HG02884 (cell line): Measurements from ENCODE around the gene MCU.
"Not testable (repeated sequence)": the region's sequence is repeated elsewhere in the genome, so short reads cannot be mapped to it uniquely, and the experiment has no call there.

Experiments used
- ATAC-seq: cut with Tn5 transposase; IDR thresholded peaks from one replicate; pipeline ENCODE4 v1.9.1; 2021; ENCODE audit warnings: mild to moderate bottlenecking, moderate library complexity; ENCODE audit not compliant: unreplicated experiment

The MCU gene

DNA sequence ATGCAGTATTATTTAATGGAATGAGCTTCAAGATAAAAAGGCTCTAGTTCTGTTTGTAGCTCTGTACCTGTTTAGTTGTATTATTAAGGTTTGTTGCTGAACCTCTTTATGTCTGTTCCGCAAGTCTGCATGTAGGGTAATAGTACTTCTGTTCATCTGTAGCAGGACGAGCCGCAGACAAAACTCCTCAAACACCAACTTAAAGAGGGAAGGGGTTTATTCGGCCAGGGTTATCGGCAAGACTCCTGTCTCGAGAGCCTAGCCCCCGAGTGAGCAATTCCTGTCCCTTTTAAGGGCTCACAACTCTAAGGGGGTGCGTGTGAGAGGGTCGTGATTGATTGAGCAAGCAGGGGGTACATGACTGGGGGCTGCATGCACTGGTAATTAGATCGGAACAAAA, 67.0 kb downstream of the MCU start:
- ATAC-seq: not testable (repeated sequence)

DNA sequence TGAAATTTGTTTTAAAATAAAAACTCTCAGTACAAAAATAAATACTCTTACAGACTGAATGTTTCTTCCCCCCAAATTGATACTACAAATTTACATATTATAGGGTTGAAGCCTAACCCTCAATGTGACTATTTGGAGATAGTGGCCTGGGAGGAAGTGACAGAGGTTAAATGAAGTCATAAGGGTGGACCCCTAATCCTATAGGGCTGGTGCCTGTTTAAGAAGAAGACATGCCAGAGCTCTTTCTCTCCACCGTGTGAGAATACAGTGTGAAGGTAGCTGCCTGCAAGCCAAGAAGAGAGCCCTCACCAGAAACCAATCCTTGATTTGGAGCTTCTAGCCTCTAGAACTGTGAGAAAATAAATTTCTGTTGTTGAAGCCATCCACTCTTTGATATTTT, 67.6 kb downstream of the MCU start:
- no peak for ATAC-seq

DNA sequence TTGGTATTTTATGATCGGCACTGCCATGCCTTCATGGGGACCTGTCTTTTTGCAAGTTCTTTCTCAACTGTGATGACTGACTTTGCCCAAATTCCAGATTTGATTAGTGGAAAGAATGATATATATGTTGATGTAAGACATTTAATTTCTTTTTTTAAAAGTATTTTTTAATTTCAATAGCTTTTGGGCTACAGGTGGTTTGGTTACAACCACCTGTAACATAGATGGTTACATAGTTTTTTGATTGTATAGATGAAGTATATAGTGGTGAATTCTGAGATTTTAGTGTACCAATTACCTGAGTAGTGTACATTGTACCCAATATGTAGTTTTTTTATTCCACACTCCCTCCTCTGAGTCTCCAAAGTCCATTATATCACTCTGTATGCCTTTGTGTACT, 69.6 kb downstream of the MCU start:
- ATAC-seq: no peak

DNA sequence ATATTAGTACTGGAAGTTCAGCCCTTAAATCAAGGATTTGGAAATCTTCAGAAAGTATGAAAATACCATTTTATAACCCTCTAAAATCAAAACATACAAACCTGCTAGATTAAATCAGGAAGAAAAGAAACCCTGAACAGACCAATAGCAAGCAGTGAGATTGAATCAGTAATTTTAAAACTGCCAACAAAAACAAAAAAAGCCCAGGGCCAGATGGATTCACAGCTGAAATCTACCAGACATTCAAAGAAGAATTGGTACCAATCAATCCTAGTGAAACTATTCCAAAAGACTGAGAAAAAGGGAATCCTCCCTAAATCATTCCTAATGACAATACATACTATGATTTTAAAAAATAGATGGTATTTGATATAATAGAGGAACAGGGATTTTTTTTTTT, 70.1 kb downstream of the MCU start:
- no peak for ATAC-seq

DNA sequence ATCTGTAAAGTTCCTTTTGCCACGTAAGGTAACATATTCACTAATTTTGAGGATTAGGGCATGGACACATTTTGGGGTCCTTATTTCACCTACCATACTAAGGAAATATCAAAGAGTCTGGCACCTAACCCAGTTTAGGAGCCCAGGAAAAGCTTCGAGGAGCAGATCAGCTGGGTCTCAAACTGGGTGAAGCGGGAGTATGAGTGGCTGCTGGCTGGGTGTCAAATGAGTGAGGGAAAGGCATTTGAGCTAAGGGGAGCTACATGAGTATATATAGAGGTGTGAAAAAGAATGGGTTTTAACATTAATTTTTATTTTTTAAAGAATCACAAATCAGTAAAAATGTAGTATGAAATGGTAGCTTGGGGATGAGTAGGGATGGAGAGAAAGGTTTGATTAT, 71.3 kb downstream of the MCU start:
- no peak for ATAC-seq

DNA sequence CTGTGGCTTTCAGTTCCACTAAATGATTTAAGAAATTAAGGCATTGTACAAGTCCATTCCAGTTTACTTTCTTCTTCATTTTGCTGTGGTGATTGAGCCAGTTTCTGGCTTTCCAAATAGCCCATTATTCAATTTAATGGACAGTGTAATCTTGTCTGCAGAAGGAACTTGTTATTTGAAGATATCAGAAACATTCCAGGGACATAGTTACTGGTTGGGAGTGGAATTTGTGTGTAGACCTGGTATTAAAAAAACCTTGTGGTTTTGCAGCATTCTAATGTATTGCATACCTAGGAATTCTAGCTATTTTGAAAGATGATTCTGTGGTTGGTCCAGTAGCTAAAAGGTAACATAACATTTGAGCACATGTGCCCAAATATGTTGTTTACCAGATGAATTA, 72.2 kb downstream of the MCU start:
- no peak for ATAC-seq

DNA sequence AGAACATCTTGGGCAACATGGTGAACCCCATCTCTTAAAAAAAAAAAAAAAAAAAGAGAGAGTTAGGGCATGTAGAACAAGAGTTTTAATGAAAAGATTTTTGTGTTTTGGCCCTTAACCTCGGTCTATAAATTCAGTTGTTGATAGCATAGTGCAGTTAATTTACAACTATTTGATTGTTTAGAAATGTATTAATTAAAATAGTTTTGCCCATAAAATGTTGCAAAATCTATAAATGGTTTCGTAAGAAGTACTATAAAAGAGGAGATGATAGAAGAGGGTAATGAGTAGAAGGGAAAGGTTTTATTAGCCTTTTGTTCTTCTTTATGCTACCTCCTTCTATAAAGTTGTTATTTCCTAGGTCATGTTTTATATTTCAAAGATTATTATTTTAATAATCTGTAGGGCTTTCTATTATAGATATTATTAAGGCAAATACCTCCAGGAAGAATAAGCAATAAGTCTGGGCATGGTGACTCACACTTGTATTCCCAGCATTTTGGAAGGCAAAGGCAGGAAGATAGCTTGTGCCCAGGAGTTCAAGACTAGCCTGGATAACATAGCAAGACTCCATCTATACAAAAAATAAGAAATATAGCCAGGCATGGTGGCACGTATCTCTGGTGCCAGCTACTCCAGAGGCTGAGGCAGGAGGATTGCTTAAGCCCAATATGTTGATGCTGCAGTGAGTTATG, 73.3 kb downstream of the MCU start:
- no peak for ATAC-seq

DNA sequence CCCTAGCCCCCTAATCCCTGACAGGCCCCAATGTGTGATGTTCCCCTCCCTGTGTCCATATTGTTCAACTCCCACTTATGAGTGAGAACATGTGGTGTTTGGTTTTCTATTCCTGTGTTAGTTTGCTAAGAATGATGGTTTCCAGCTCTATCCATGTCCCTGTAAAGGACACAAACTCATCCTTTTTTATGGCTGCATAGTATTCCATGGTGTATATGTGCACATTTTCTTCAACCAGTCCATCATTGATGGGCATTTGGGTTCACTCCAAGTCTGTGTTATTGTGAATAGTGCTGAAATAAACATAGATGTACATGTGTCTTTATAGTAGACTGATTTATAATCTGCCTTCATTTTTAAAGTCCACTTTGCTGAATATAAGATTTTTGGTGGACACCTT, 79.3 kb downstream of the MCU start:
- ATAC-seq: not testable (repeated sequence)

DNA sequence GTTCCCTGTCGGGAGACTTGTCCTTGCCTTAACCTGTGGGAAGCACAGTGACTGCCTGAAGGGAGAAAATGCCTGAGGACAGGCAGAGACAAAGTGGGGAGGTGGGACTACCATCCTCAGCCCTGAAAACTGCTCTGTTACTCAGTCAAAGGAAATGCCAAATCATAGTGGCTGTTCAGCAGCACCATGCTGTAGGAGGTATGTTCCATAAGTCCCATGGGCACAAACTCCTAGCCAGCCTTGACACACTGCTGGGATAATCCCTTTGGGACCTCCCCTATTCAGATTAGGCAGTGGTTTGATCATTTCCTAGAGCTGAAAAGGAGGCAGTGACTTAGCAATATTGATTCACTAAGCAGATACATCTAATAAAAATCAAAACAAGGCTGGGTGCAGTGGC, 80.1 kb downstream of the MCU start:
- no peak for ATAC-seq

DNA sequence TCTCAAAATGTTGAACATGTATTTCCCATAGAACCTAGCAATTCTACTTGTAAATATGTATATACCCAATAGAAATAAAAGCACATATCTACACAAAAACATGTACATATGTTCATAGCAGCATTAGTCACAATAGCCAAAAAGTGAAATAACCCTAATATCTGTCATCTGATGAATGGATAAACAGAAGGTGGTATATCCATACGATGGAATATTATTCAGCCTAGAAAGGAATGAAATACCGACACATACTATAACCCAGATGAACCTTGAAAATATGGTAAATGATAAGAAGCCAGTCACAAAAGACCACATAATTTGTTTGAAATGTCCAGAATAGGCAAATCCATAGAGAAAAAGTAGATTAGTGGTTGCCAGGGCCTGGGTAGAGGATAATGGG, 87.9 kb downstream of the MCU start:
- ATAC-seq: no peak

DNA sequence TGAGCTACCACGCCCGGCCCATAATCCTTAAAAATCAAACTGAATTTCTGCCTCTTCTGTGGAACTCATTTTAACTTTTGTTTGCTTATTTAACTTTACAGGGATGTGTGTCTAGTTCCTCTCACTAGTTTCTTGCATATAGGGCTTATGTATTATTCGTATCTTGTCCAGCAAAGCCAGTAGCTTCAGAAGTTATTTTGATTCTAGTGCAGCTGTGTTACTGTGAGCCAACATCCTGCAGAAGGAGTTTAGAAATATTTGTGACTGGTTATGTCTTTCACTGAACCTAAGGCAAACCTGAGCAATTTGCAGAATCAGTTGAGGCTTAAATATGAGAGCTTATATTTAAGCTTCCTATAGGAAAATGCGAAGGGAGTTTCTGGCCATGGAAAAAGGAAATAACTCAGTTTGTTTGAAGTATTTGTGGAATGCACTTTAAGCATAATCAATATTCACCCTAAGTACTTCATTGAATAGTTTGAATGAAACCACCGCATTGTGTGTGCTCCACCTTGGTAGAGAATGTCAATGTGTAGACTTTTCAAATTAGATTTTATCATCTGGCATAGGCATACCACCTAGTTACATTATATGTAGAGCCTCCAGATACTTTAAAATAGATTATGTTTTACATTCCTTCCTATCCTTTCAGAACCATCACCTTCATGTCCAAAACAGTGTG, 90.8 kb downstream of the MCU start:
- no peak for ATAC-seq

DNA sequence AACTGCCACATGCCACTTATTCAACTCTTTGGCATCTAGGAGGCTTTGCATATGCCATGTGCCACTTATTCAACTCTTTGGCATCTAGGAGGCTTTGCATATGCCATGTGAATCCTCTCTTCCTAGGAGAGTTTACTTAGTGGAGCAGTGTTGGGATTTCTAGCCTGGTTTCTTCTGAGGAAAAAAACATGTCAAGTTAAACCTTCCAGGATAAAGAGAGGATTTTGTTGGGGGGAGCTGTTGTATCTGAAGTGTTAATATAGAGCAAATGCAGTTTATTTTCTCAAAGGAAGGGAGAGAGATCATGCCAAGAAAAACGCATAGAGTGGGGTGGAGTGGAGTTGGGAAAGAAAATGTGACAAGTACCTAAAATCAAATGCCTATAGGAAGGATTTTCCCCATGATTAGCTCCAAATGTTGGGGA, 91.5 kb downstream of the MCU start:
- ATAC-seq: no peak

DNA sequence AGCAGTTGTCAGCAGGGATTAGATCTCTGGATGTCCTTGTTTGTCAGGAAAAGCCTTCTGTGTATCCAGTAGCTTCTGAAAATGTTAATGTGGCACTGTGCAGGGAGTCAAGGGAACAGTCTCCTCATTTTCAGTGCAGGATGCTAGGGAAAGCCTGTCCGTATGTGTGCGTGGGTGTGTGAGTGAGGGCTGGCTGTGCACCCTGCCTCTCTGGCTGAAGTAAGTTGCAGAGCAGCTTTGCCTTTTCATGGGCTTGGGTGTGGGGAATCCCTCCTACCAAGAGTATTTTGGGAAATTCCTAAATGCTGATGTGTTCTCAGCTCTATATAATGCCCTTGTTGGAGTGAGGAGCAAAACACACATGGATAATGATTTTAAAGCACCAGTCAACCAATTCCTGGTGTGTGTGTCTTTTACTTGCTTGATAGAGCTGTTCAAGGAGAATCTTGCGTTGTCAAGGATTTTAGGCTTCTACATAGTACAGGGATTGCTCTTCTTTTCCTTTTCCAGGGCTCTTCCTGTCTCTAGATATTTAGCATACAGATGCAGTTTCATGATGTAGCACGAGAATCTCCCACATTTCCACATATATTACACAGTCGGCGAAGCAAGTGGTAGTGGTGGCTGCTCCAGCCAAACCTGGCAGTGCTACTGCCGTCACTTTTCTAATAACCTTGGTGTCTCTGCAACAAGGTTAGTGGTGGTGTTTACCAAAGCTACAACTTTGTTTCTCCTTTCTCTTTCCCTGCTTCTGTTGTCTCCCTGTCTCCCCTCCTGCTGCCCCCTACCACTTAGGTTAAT, 92.8 kb downstream of the MCU start:
- ATAC-seq: no peak

DNA sequence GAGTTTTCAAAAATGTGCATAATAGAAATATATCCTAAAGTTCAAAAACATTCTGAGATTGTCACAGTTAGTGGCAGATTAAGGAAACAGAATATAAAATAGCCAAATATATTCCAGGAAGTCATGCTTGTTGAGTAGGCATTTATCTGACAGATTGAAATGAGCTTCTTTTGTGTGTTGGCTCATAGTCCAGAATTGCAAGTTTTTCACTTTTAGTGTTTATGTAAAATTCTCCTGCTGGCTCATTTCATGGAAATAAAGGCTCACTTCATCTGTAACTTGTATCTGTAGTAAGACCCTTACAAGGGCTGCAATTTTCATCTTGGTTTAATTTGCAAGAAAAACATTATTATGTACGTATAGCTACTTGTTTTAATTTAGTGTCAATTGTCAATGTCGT, 93.5 kb downstream of the MCU start:
- ATAC-seq: no peak

DNA sequence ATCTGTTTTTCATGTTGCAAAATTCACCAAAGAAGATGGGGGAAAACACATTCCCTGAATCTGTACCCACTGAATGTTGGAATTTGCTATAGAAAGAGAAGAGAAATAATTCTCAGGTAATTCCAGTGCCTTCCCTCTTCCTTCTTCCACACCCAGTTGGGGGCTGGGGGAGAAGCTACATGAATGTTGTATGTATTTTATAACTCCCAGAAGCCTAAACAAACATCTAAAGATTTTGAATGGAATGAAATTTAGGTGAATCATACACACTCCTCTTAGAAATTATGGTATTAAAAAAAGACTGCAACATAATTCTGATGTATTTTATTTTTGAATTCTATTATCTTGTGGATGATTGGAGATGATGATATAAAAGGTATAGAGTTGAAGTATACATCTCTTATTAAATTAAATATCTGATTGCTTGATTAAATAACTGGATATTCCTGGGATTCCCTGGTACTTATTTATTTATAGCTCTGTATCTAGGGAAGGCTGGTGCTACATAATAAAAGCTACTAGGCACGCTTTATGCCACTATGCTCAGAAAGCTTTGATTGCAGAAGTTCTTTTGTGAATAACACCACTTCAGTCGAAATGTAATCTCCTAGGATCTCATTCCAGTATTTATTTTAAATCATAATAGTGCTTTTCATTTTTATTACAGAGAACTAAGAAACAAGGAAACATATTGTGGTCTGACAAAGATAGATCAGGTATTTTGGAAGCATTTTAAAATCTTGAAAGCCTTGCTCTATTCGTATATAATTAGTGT, 98.5 kb downstream of the MCU start:
- ATAC-seq: no peak

DNA sequence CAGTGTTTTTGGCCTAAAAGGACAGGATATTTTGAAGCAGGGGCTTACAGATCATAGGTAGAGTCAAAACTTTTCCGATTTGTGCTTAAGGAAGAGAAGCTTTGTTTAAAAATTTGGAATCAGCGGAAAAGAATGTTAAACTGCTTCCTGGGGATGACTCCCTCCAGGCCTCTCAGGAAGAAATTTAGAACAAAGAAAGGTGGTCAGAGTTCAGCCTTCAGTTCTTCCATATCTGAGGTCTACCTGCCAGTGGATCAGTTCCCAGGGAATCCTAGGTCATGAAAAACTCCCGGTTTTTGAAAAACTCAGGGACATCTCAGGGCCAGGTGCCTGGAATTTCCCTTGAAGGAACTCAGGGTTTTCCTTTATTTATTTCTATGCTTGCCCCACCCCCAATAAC, 100.3 kb downstream of the MCU start:
- no peak for ATAC-seq

DNA sequence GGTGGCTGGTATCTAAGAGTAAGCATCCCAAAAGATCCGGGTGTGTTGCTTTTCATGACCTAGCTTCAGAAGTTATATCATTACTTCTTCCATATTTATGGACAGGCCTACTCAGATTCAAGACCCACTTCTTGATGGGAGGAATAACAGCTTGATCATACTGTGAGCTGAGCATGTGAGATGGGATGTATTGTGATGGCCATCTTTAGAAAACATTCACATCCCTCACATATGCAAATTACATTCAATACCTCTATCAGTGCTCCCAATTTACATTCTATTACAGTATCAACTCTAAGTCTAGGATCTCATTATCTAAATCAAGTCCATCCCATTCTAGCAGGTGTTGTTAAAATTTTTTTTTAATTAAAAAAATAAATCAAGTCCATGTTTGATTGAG, 101.8 kb downstream of the MCU start:
- ATAC-seq: no peak

DNA sequence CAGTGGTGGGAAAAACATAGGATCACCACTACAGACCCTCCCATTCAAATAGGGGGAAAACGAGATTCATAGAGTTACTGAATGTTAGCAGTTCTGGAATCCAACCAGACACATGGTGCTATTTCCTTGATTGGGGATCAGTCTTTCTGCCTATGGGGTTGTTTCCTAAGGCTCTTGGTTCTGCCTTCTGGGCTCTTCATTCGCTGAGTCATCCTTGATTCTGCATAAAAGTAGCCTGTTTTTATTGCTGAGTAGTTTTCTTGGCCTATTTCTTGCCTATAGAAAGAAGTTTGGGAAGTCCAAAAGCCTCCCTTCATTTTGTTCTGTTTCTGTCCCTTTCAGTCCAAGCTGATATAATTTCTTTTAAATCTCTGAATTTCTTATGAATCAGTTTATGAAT, 102.3 kb downstream of the MCU start:
- no peak for ATAC-seq

DNA sequence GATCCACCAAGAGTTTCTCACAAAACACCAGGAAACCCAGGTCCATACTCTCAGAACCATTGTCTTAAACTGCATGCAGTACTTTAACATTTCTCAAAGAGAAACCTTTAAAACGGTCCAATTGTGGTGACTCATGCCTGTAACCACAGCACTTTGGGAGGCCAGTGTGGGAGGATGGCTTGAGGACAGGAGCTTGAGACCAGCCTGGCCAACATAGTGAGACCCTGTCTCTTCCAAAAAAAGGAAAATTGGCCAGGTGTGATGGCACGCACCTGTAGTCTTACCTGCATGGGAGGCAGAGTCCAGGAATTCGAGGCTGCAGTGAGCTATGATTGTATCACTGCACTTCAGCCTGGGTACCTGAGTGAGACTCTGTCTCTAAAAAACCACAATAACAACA, 104.1 kb downstream of the MCU start:
- ATAC-seq: no peak

DNA sequence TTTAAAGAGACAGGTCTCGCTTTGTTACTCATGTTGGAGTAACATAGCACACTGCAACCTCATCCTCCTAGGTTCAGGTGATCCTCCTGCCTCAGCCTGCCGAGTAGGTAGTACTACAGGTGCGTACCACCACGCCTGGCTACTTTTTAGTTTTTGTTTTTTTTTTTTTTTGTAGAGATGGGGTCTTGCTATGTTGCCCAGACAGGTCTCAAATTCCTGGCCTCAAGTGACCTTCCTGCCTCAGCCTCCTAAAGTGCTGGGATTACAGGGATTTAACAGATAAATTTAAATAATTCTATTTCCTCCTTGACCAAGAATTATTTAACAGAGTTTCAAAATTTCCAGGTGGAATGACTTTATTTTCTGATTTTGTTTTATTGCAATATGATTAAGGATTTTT, 104.6 kb downstream of the MCU start:
- ATAC-seq: no peak

DNA sequence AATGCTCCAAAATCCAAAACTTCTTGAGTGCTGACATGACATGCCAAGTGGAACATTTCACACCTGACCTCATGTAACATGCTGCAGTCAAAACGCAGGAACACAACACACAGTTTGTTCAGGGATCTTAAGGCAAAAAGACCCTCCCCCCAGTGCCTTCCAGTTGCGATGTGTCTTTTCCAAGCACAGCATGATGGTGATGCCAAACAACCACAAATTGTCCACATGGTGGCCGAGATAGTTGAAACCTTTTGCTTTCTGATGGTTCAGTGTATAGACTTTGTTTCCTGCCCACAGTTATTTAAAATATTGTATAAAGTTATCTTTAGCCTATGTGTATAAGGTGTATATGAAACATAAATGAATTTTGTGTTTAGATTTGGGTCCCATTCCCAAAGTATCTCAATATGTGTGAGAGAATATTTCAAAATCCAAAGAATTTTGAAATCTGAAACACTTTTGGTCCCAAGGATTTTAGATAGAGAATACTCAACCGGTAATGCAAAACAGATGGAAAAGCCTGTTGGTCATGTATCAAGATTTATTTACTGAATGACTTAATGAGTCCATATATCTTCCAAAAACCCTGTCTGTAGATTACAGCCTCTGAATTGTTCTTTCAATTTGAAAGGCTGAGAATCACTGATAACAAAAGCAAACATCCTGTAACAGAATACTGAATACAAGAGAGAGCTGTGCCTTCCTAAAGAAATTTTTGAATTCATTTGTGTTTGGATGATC, 108.2 kb downstream of the MCU start:
- no peak for ATAC-seq
